ENCODE measurements around the gene IPP. TPM values are rescaled to one million over a fixed set of nuclear protein-coding genes. Genes with fewer than 3 reads are reported as not detected.
"Not testable (repeated sequence)": the region's sequence is repeated elsewhere in the genome, so short reads cannot be mapped to it uniquely, and the experiment has no call there.

The IPP gene
- total RNA-seq, 4 donors from 2014 or later, result 12.8 to 36.4 (median 15.8) TPM

- Histone ChIP-seq H3K9me3 (peaks cover 0 to 4% of the 10 kb centered on the region in 2 donors), H3K36me3 (no peaks in the 10 kb centered on the region), H3K27ac (peak overlapping the region in 1 of 4 donors; percentile 98), H3K4me3 (no peak overlapping the region), H3K4me1 (peaks cover 3 to 12% (median 9%) of the 10 kb centered on the region in 4 donors), H3K27me3 (no peaks in the 10 kb centered on the region)
- 92 to 94% methylated on average over 2 of the region's 2 CpGs for WGBS, 2 donors (ENCODE audit: low coverage in 1 of 2)
- intact Hi-C loops (cut with DNase I; ENCODE audit: low total_unique reads) (no loop called here), in situ Hi-C loops (cut with MboI; ENCODE audit: low pct_ligation_motif_present in 1 of 4, low pct_unique_long_range_greater_than_20kb in 1 of 4, low sequenced_read_pairs in 3 of 4) (no loop called here)
- no peak for TF ChIP-seq EP300 (IDR thresholded peaks at IDR 0.05; ENCODE audit: low read depth)
- DNase-seq, result no peak
Measured at GRCh38 chr1:45752014-45752413, 1.6 kb upstream of the IPP start.

- intact Hi-C loops (cut with DNase I; ENCODE audit: low total_unique reads); DNase-seq; H3K27me3 ChIP-seq; in situ Hi-C loops (cut with MboI; ENCODE audit: low pct_ligation_motif_present in 1 of 4, low pct_unique_long_range_greater_than_20kb in 1 of 4, low sequenced_read_pairs in 3 of 4); H3K36me3 ChIP-seq; H3K9me3 ChIP-seq: not testable (repeated sequence)
- WGBS, 2 donors (ENCODE audit: low coverage in 1 of 2), result 79 to 86% methylated on average over 14 to 24 of the region's 24 CpGs
- Histone ChIP-seq H3K27ac (peak overlapping the region; percentile 93 to 98 (median 98)), H3K4me3 (peak overlapping the region; percentile 43 to 67 (median 60)), H3K4me1 (peaks cover 3 to 19% (median 9%) of the 10 kb centered on the region in 4 donors)
Measured at GRCh38 chr1:45751039-45751838, 786 bp upstream of the IPP start.

DNA sequence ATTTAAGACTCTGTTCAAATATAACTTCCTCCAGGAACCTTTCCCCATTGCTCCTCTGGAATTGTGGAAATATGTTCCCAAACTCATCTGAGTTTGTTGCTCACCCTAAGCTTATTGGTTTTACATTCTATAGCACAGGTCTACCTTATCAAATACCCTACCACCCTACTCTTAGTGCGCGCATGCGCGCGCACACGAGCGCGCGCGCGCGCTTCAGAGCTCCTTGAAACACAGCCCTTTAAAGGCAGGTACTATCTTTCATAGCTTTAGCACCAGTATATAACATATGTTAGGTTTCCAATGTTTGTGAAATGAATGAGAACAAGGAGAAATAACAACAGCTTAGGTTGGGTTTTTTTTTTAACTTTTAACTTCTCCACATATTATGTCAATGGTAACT lies 3.5 kb downstream of the IPP start:
- 89 to 99% methylated on average over 12 of the region's 12 CpGs for WGBS, 2 donors (ENCODE audit: low coverage in 1 of 2)
- H3K4me1 ChIP-seq, result peaks cover 3 to 20% (median 9%) of the 10 kb centered on the region in 4 donors
- H3K9me3 ChIP-seq, result no peaks in the 10 kb centered on the region
- TF ChIP-seq POLR2A (IDR thresholded peaks at IDR 0.05) (no peak), CTCF (IDR thresholded peaks at IDR 0.05) (no peak), EP300 (IDR thresholded peaks at IDR 0.05; ENCODE audit: low read depth) (no peak), POLR2AphosphoS5 (IDR thresholded peaks at IDR 0.05) (no peak)
- no peaks in the 10 kb centered on the region for H3K27me3 ChIP-seq
- H3K36me3 ChIP-seq, result peaks cover 0 to 16% (median 4%) of the 10 kb centered on the region in 4 donors
- intact Hi-C loops (cut with DNase I; ENCODE audit: low total_unique reads) (no loop called here), in situ Hi-C loops (cut with MboI; ENCODE audit: low pct_ligation_motif_present in 1 of 4, low pct_unique_long_range_greater_than_20kb in 1 of 4, low sequenced_read_pairs in 3 of 4) (no loop called here)
- no peak overlapping the region for H3K4me3 ChIP-seq
- DNase-seq, result no peak
- H3K27ac ChIP-seq, result no peak overlapping the region

DNA sequence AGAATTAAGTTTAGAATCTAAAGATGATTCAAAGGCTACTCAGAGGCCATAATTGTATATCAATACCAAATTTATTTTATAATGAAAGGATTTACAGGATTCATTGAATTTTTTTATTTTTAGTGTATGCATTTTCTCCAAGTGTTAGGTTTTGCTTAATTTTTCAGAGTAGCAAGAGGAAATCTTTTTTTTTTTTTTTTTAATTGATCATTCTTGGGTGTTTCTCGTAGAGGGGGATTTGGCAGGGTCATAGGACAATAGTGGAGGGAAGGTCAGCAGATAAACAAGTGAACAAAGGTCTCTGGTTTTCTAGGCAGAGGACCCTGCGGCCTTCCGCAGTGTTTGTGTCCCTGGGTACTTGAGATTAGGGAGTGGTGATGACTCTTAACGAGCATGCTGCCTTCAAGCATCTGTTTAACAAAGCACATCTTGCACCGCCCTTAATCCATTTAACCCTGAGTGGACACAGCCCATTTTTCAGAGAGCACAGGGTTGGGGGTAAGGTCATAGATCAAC lies 10.8 kb downstream of the IPP start:
- intact Hi-C loops (cut with DNase I; ENCODE audit: low total_unique reads); H3K4me3 ChIP-seq; H3K27me3 ChIP-seq; DNase-seq; H3K9me3 ChIP-seq; H3K27ac ChIP-seq; in situ Hi-C loops (cut with MboI; ENCODE audit: low pct_ligation_motif_present in 1 of 4, low pct_unique_long_range_greater_than_20kb in 1 of 4, low sequenced_read_pairs in 3 of 4); H3K4me1 ChIP-seq: not testable (repeated sequence)
- 59 to 80% methylated on average over 3 to 5 of the region's 5 CpGs for WGBS, 2 donors (ENCODE audit: low coverage in 1 of 2)
- peaks cover 0 to 18% (median 2%) of the 10 kb centered on the region in 4 donors for H3K36me3 ChIP-seq

GRCh38 chr1:45739137-45739536 lies 11.3 kb downstream of the IPP start:
- H3K36me3 ChIP-seq, result peaks cover 0 to 14% (median under 1%) of the 10 kb centered on the region in 4 donors
- intact Hi-C loops (cut with DNase I; ENCODE audit: low total_unique reads) (no loop called here), in situ Hi-C loops (cut with MboI; ENCODE audit: low pct_ligation_motif_present in 1 of 4, low pct_unique_long_range_greater_than_20kb in 1 of 4, low sequenced_read_pairs in 3 of 4) (no loop called here)
- H3K4me1 ChIP-seq, result no peaks in the 10 kb centered on the region
- DNase-seq, result no peak
- no peaks in the 10 kb centered on the region for H3K9me3 ChIP-seq
- TF ChIP-seq POLR2A (IDR thresholded peaks at IDR 0.05), result no peak
- TF ChIP-seq CTCF (IDR thresholded peaks at IDR 0.05), result no peak
- TF ChIP-seq EP300 (IDR thresholded peaks at IDR 0.05; ENCODE audit: low read depth), result no peak
- no peak for TF ChIP-seq POLR2AphosphoS5 (IDR thresholded peaks at IDR 0.05)
- no peak overlapping the region for H3K27ac ChIP-seq
- no peak overlapping the region for H3K4me3 ChIP-seq
- no peaks in the 10 kb centered on the region for H3K27me3 ChIP-seq
- whole genome bisulfite sequencing, 2 donors (ENCODE audit: low coverage in 1 of 2), result 90 to 95% methylated on average over 4 of the region's 4 CpGs
